T-helper 2 cell treated with Interferon-gamma antibody and Interleukin-4, amounts not matched to agents 5 μg/mL and 100 μg/mL, for 36 hours (primary cell): ENCODE data around the gene SRBD1.

Experiments used
- DNase-seq: peaks from one replicate; pipeline ENCODE4 v3.0.0; 2021; ENCODE audit warnings: low spot score
- H3K27ac Mint-ChIP-seq: one replicate; pipeline ENCODE4 v1.8.0; 2021; ENCODE audit warnings: mild to moderate bottlenecking, mixed read lengths
- H3K27me3 Mint-ChIP-seq: one replicate; pipeline ENCODE4 v1.8.0; 2021; ENCODE audit warnings: low read depth, mixed read lengths
- H3K36me3 Mint-ChIP-seq: one replicate; pipeline ENCODE4 v1.8.0; 2021; ENCODE audit warnings: low read depth, mixed read lengths
- H3K4me1 Mint-ChIP-seq: one replicate; pipeline ENCODE4 v1.8.0; 2021; ENCODE audit warnings: low read depth, mixed read lengths
- H3K4me3 Mint-ChIP-seq: one replicate; pipeline ENCODE4 v1.8.0; 2022; ENCODE audit warnings: mild to moderate bottlenecking, moderate library complexity, mixed read lengths
- H3K9me3 Mint-ChIP-seq: one replicate; pipeline ENCODE4 v1.8.0; 2021; ENCODE audit warnings: mixed read lengths

SRBD1 gene

GRCh38 chr2:45622336-45623075, 11.4 kb upstream of the SRBD1 start:
- Mint-ChIP-seq H3K4me3 (no peak overlapping the region), H3K9me3 (no peaks in the 10 kb centered on the region), H3K36me3 (no peaks in the 10 kb centered on the region), H3K27me3 (peaks cover 9% of the 10 kb centered on the region), H3K27ac (no peak overlapping the region), H3K4me1 (peaks cover 16% of the 10 kb centered on the region)
- DNase-seq: no peak

GRCh38 chr2:45617496-45617895, 6.4 kb upstream of the SRBD1 start:
- H3K4me1 Mint-ChIP-seq: peaks cover 8% of the 10 kb centered on the region
- H3K9me3 Mint-ChIP-seq: no peaks in the 10 kb centered on the region
- no peak for DNase-seq
- peaks cover 8% of the 10 kb centered on the region for H3K27me3 Mint-ChIP-seq
- H3K4me3 Mint-ChIP-seq: no peak overlapping the region
- no peak overlapping the region for H3K27ac Mint-ChIP-seq
- no peaks in the 10 kb centered on the region for H3K36me3 Mint-ChIP-seq

- H3K27ac Mint-ChIP-seq: no peak overlapping the region
- no peaks in the 10 kb centered on the region for H3K36me3 Mint-ChIP-seq
- H3K4me3 Mint-ChIP-seq: no peak overlapping the region
- H3K4me1 Mint-ChIP-seq: peaks cover 4% of the 10 kb centered on the region
- DNase-seq: no peak
- peaks cover 7% of the 10 kb centered on the region for H3K27me3 Mint-ChIP-seq
- H3K9me3 Mint-ChIP-seq: no peaks in the 10 kb centered on the region
Observed at GRCh38 chr2:45616658-45617411, 5.8 kb upstream of the SRBD1 start.

GRCh38 chr2:45614871-45615415, 3.9 kb upstream of the SRBD1 start:
- Mint-ChIP-seq H3K9me3 (no peaks in the 10 kb centered on the region), H3K4me1 (peaks cover 11% of the 10 kb centered on the region), H3K27ac (no peak overlapping the region), H3K27me3 (peaks cover 5% of the 10 kb centered on the region), H3K4me3 (no peak overlapping the region), H3K36me3 (no peaks in the 10 kb centered on the region)
- DNase-seq: no peak

- no peak for DNase-seq
- H3K27ac Mint-ChIP-seq: no peak overlapping the region
- no peaks in the 10 kb centered on the region for H3K9me3 Mint-ChIP-seq
Observed at GRCh38 chr2:45614330-45614729, 3.3 kb upstream of the SRBD1 start.

GRCh38 chr2:45612731-45613130, 1.7 kb upstream of the SRBD1 start:
- DNase-seq: no peak
- Mint-ChIP-seq H3K36me3 (no peaks in the 10 kb centered on the region), H3K4me1 (peaks cover 23% of the 10 kb centered on the region), H3K27ac (no peak overlapping the region), H3K27me3 (peaks cover 4% of the 10 kb centered on the region), H3K4me3 (no peak overlapping the region), H3K9me3 (no peaks in the 10 kb centered on the region)

More at GRCh38 chr2:45614330-45614729, 3.3 kb upstream of the SRBD1 start:
- peaks cover 16% of the 10 kb centered on the region for H3K4me1 Mint-ChIP-seq
- peaks cover 4% of the 10 kb centered on the region for H3K27me3 Mint-ChIP-seq
- H3K4me3 Mint-ChIP-seq: no peak overlapping the region
- H3K36me3 Mint-ChIP-seq: no peaks in the 10 kb centered on the region

GRCh38 chr2:45612285-45612684, 1.2 kb upstream of the SRBD1 start:
- Mint-ChIP-seq H3K27ac (no peak overlapping the region), H3K4me1 (peaks cover 23% of the 10 kb centered on the region), H3K36me3 (no peaks in the 10 kb centered on the region), H3K9me3 (no peaks in the 10 kb centered on the region), H3K27me3 (peaks cover 4% of the 10 kb centered on the region), H3K4me3 (no peak overlapping the region)
- DNase-seq: no peak

GRCh38 chr2:45610281-45611019, 617 bp downstream of the SRBD1 start:
- peak overlapping the region; percentile 90 for H3K27ac Mint-ChIP-seq
- peak; percentile 40 for DNase-seq
- peaks cover 24% of the 10 kb centered on the region for H3K4me1 Mint-ChIP-seq
- no peaks in the 10 kb centered on the region for H3K27me3 Mint-ChIP-seq
- H3K4me3 Mint-ChIP-seq: peak overlapping the region; percentile 88
- no peaks in the 10 kb centered on the region for H3K9me3 Mint-ChIP-seq
- H3K36me3 Mint-ChIP-seq: no peaks in the 10 kb centered on the region

GRCh38 chr2:45607701-45608100, 3.4 kb downstream of the SRBD1 start:
- no peak overlapping the region for H3K27ac Mint-ChIP-seq
- no peak overlapping the region for H3K4me3 Mint-ChIP-seq
- no peak for DNase-seq

GRCh38 chr2:45606796-45607195, 4.3 kb downstream of the SRBD1 start:
- H3K27ac Mint-ChIP-seq: no peak overlapping the region
- peaks cover 26% of the 10 kb centered on the region for H3K4me1 Mint-ChIP-seq
- H3K36me3 Mint-ChIP-seq: peaks cover 12% of the 10 kb centered on the region
- no peak overlapping the region for H3K4me3 Mint-ChIP-seq
- H3K9me3 Mint-ChIP-seq: no peaks in the 10 kb centered on the region
- DNase-seq: no peak
- H3K27me3 Mint-ChIP-seq: no peaks in the 10 kb centered on the region

More at GRCh38 chr2:45607701-45608100, 3.4 kb downstream of the SRBD1 start:
- Mint-ChIP-seq H3K4me1 (peaks cover 27% of the 10 kb centered on the region), H3K36me3 (peaks cover 10% of the 10 kb centered on the region), H3K27me3 (no peaks in the 10 kb centered on the region), H3K9me3 (no peaks in the 10 kb centered on the region)

- Mint-ChIP-seq H3K4me3 (no peak overlapping the region), H3K36me3 (peaks cover 22% of the 10 kb centered on the region), H3K27ac (no peak overlapping the region), H3K9me3 (no peaks in the 10 kb centered on the region), H3K27me3 (no peaks in the 10 kb centered on the region), H3K4me1 (peaks cover 20% of the 10 kb centered on the region)
- no peak for DNase-seq
Observed at GRCh38 chr2:45605116-45605515, 6.0 kb downstream of the SRBD1 start.

GRCh38 chr2:45602624-45603023, 8.4 kb downstream of the SRBD1 start:
- Mint-ChIP-seq H3K36me3 (peaks cover 41% of the 10 kb centered on the region), H3K9me3 (no peaks in the 10 kb centered on the region), H3K27ac (no peak overlapping the region), H3K27me3 (no peaks in the 10 kb centered on the region), H3K4me3 (no peak overlapping the region), H3K4me1 (peaks cover 9% of the 10 kb centered on the region)
- no peak for DNase-seq

GRCh38 chr2:45598545-45598944, 12.5 kb downstream of the SRBD1 start:
- DNase-seq: no peak
- no peak overlapping the region for H3K27ac Mint-ChIP-seq
- H3K4me3 Mint-ChIP-seq: no peak overlapping the region
- H3K9me3 Mint-ChIP-seq: no peaks in the 10 kb centered on the region
- H3K4me1 Mint-ChIP-seq: peaks cover 6% of the 10 kb centered on the region
- H3K36me3 Mint-ChIP-seq: peaks cover 43% of the 10 kb centered on the region
- no peaks in the 10 kb centered on the region for H3K27me3 Mint-ChIP-seq

GRCh38 chr2:45596761-45597160, 14.3 kb downstream of the SRBD1 start:
- Mint-ChIP-seq H3K9me3 (no peaks in the 10 kb centered on the region), H3K27me3 (no peaks in the 10 kb centered on the region), H3K36me3 (peaks cover 50% of the 10 kb centered on the region), H3K4me3 (no peak overlapping the region), H3K4me1 (peaks cover 6% of the 10 kb centered on the region), H3K27ac (no peak overlapping the region)
- DNase-seq: no peak
